Sigmoid colon (tissue), 7 donors: ENCODE measurements around the gene IRAG1. TPM values are rescaled to one million over a fixed set of nuclear protein-coding genes. Genes with fewer than 3 reads are reported as not detected.

ENCODE experiments used
- DNase-seq: peaks from one replicate; pipeline ENCODE4 v3.0.0-alpha.2; 2019
- H3K27ac ChIP-seq, 4 donors: fragments of 200-600 bp; sonication (generic); one replicate each; pipeline ENCODE4 v1.5.1; 2016 to 2019; ENCODE audit warnings: mild to moderate bottlenecking in 1 of 4
- H3K27me3 ChIP-seq, 3 donors: fragments of 200-600 bp; sonication (generic); one replicate each; pipeline ENCODE4 v1.5.1; 2019; ENCODE audit warnings: mild to moderate bottlenecking in 1 of 3
- H3K36me3 ChIP-seq, 4 donors: fragments of 200-600 bp; sonication (generic); one replicate each; pipeline ENCODE4 v1.5.1; 2016 to 2019
- H3K4me1 ChIP-seq, 4 donors: fragments of 200-600 bp; sonication (generic); one replicate each; pipeline ENCODE4 v1.5.1; 2017 to 2019
- H3K4me3 ChIP-seq, 4 donors: fragments of 200-600 bp; sonication (generic); one replicate each; pipeline ENCODE4 v1.5.1; 2017 to 2019; ENCODE audit warnings: mild to moderate bottlenecking in 2 of 4, moderate library complexity in 1 of 4
- H3K9me3 ChIP-seq, 4 donors: fragments of 200-600 bp in 3 of 4; sonication (generic) in 3 of 4; one replicate each; pipeline versions ENCODE4 v1.5.1 to v1.6.1; 2013 to 2019
- CTCF ChIP-seq, 4 experiments: fragments of 450-650 bp in 3 of 4; fragments of 200-600 bp in 1 of 4; IDR thresholded peaks; one replicate each; pipeline ENCODE4 v1.5.1; 2016 to 2019; ENCODE audit warnings: antibody characterized with exemption in 4 of 4, mild to moderate bottlenecking in 3 of 4, moderate library complexity in 2 of 4
- EP300 ChIP-seq, 4 donors: sonication (generic); formaldehyde crosslinking; IDR thresholded peaks; one replicate each; pipeline ENCODE4 v1.6.1; 2017; ENCODE audit warnings: antibody characterized with exemption in 4 of 4
- POLR2A ChIP-seq, 2 donors: fragments of 450-650 bp; IDR thresholded peaks; one replicate each; pipeline ENCODE4 v1.6.1; 2016; ENCODE audit warnings: antibody characterized with exemption in 2 of 2, mild to moderate bottlenecking in 2 of 2, moderate library complexity in 2 of 2
- POLR2AphosphoS5 ChIP-seq, 4 donors: sonication (generic); formaldehyde crosslinking; IDR thresholded peaks; one replicate each; pipeline ENCODE4 v1.6.1; 2017; ENCODE audit warnings: antibody characterized with exemption in 4 of 4
- WGBS, 2 donors: extraction: QIAGEN DNeasy Blood & Tissue Kit; methylation state at CpG; one replicate each; pipeline ENCODE4 v1.1.7; 2013; 5-methylcytosine and 5-hydroxymethylcytosine counted together
- intact Hi-C: fragments of 100-400 bp; cut with DNase I; formaldehyde crosslinking; loops from one replicate; pipeline ENCODE4 v1.15.1; 2023
- polyA plus RNA-seq, 3 donors: library from polyadenylated mRNA; stranded (reverse); fragments of 200-250 nt; gene quantifications; one replicate each; pipeline ENCODE4 v1.2.3, GENCODE V29; 2013
- total RNA-seq, 4 donors: library from RNA; depleted of rRNA; stranded (reverse); fragments of >200 nt; gene quantifications; one replicate each; pipeline ENCODE4 v1.1.0, GENCODE V29; 2016
- donor health status: healthy with polysubstance abuse.
- donor health status: Bipolar disorder and iron deficiency.
- donor health status: healthy.

The IRAG1 gene
- total RNA-seq: 100 to 1,000 TPM in 3 of 4 donors, 10 to 100 TPM in 1; 96.1 to 153 (median 125) TPM
- 10 to 100 TPM in 1 of 3 donors, 1 to 10 TPM in 2; 1.8 to 10.6 (median 2.3) TPM for polyA plus RNA-seq

GRCh38 chr11:10693509-10694081 is at the start of gene IRAG1:
Gene IRAG1, minus strand, starts transcription at chr11:10693755. Its CDS starts 153 bp downstream, at chr11:10693602.
- Histone ChIP-seq H3K36me3 (peaks cover 0 to 4% (median 0%) of the 10 kb centered on the region in 4 donors), H3K27me3 (no peaks in the 10 kb centered on the region), H3K4me3 (peak within 1 kb of the TSS; percentile 60 to 70 (median 62)), H3K27ac (peak within 1 kb of the TSS; percentile 81 to 96 (median 95)), H3K9me3 (no peaks in the 10 kb centered on the region), H3K4me1 (peaks cover 0 to 64% (median 37%) of the 10 kb centered on the region in 4 donors)
- intact Hi-C loops: loop anchor here (2.0 kb wide), 1 partner anchor 41 kb away; no protein-coding TSS in a partner anchor
- TF ChIP-seq EP300 (IDR thresholded peaks at IDR 0.05): no peak
- TF ChIP-seq CTCF (IDR thresholded peaks at IDR 0.05): no peak
- peak; percentile 55 to 67 for TF ChIP-seq POLR2A (IDR thresholded peaks at IDR 0.05)
- TF ChIP-seq POLR2AphosphoS5 (IDR thresholded peaks at IDR 0.05): peak; percentile 77 to 85 (median 78)
- peak; percentile 92 for DNase-seq
- 61 to 70% methylated on average over 18 of the region's 18 CpGs for WGBS, 2 donors

GRCh38 chr11:10742460-10743208 is 49.1 kb upstream of the IRAG1 start:
- intact Hi-C loops: no loop called here
- TF ChIP-seq EP300 (IDR thresholded peaks at IDR 0.05) (no peak), CTCF (IDR thresholded peaks at IDR 0.05) (no peak), POLR2AphosphoS5 (IDR thresholded peaks at IDR 0.05) (no peak), POLR2A (IDR thresholded peaks at IDR 0.05) (no peak)
- Histone ChIP-seq H3K36me3 (no peaks in the 10 kb centered on the region), H3K4me1 (no peaks in the 10 kb centered on the region), H3K27ac (no peak overlapping the region), H3K4me3 (no peak overlapping the region), H3K9me3 (no peaks in the 10 kb centered on the region), H3K27me3 (no peaks in the 10 kb centered on the region)
- WGBS, 2 donors: 53 to 67% methylated on average over 9 of the region's 9 CpGs
- no peak for DNase-seq

- no peak for TF ChIP-seq POLR2A (IDR thresholded peaks at IDR 0.05)
- TF ChIP-seq EP300 (IDR thresholded peaks at IDR 0.05): no peak
- TF ChIP-seq CTCF (IDR thresholded peaks at IDR 0.05): peak; percentile 97 to 99 (median 98)
- TF ChIP-seq POLR2AphosphoS5 (IDR thresholded peaks at IDR 0.05): peak in 2 of 4 donors; percentile 36 to 47
- WGBS, 2 donors: 7 to 11% methylated on average over 21 of the region's 21 CpGs
- DNase-seq: peak; percentile 98
- no peaks in the 10 kb centered on the region for H3K36me3 ChIP-seq
- no peaks in the 10 kb centered on the region for H3K27me3 ChIP-seq
- peak overlapping the region; percentile 59 to 77 (median 74) for H3K27ac ChIP-seq
- intact Hi-C loops: loop anchor here (1.0 to 2.0 kb wide), 5 partner anchors 43 to 329 kb away; partner anchors contain the start of genes IRAG1 and RNF141
- H3K4me3 ChIP-seq: peak overlapping the region in 3 of 4 donors; percentile 15 to 32 (median 30)
- no peaks in the 10 kb centered on the region for H3K9me3 ChIP-seq
- peaks cover 0 to 16% (median 10%) of the 10 kb centered on the region in 4 donors for H3K4me1 ChIP-seq
Observed at GRCh38 chr11:10735481-10736475, 42.2 kb upstream of the IRAG1 start.

GRCh38 chr11:10731064-10731680 is 37.6 kb upstream of the IRAG1 start:
- WGBS, 2 donors: 83 to 87% methylated on average over 3 of the region's 3 CpGs
- H3K36me3 ChIP-seq: no peaks in the 10 kb centered on the region
- H3K27ac ChIP-seq: no peak overlapping the region
- no peaks in the 10 kb centered on the region for H3K9me3 ChIP-seq
- TF ChIP-seq POLR2AphosphoS5 (IDR thresholded peaks at IDR 0.05) (no peak), CTCF (IDR thresholded peaks at IDR 0.05) (no peak), POLR2A (IDR thresholded peaks at IDR 0.05) (no peak), EP300 (IDR thresholded peaks at IDR 0.05) (no peak)
- DNase-seq: no peak
- H3K4me3 ChIP-seq: no peak overlapping the region
- intact Hi-C loops: no loop called here
- peaks cover 0 to 31% (median 24%) of the 10 kb centered on the region in 4 donors for H3K4me1 ChIP-seq
- no peaks in the 10 kb centered on the region for H3K27me3 ChIP-seq
